Activated CD8-positive, alpha-beta memory T cell treated with anti-CD3 and anti-CD28 coated beads for 24 hours (primary cell): ENCODE measurements around the gene SMIM31.

Experiments used
- DNase-seq: peaks from one replicate; pipeline ENCODE4 v3.0.0-alpha.2; 2020

Gene SMIM31

DNA sequence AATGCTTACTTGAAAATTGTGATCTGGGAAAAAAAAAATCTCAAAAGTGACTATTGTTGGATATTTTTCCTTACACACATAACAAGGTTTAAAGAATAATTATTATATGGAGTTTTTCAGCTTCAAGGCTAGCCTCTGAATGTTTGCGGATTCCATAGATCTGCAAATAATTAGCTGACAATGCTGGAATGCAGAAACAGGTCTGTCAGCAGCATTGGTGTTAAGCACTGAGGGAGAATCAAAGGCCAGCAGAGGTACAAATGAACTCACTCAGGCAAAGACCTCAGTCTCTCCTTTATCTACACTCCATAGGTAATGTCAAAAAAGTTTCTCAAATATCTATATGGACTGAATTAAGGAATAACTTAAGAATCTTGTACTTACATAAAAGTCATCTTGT, 35.1 kb downstream of the SMIM31 start:
- no peak for DNase-seq

DNA sequence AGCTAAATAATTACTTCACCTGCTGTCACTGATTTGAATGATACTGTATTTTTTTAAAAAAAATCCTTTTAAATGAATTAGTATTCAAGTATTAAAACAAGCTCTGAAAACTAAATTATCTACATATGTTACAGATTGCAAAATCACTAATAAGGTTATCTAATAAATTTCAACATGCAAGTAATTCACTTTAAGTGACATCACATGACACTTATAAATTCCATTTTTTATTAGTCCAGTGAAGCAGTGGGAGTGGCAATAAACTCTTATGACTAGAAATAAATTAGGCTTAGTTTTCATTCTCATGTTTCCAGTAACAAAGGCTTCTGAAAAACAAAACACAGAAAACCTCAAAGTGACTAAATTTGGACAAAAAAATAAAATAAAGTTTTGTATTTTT, 36.3 kb downstream of the SMIM31 start:
- DNase-seq = no peak

DNA sequence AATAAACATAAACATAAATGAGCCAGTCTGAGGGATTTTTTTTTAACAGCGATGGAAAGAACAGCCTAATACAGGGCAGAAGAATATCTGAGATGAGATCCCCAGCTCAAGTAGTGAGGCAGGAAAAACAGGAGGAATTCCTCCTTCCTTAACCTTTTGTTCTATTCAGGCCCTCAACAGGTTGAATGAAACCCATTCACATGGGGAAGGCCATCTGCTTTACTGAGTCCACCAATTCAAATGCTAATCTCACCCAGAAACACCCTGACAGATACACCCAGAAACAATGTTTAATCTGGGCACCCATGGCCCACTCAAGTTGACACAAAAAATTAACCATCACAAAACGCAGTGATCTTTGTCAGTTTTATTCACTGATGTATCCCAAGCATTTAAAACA, 45.5 kb downstream of the SMIM31 start:
- DNase-seq = no peak

DNA sequence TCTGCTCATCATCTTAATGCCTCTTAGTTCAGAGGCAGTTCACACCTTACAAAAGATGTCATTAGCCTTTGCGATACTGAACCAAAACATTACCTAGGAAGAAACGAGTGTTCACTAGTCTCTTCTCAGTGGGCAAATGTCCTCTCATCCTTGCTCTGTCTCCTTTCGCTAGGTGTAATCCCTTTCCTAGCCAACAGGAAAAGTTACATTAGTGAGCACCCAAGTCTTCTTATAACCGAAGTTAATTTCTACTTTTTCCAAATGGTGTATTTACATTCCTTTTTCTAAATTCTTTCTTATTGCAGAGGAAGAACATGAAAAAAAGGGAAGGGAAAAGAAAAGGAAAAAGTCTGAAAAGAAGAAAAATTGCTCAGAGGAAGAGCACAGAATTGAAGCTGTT, 46.9 kb downstream of the SMIM31 start:
- DNase-seq = no peak

DNA sequence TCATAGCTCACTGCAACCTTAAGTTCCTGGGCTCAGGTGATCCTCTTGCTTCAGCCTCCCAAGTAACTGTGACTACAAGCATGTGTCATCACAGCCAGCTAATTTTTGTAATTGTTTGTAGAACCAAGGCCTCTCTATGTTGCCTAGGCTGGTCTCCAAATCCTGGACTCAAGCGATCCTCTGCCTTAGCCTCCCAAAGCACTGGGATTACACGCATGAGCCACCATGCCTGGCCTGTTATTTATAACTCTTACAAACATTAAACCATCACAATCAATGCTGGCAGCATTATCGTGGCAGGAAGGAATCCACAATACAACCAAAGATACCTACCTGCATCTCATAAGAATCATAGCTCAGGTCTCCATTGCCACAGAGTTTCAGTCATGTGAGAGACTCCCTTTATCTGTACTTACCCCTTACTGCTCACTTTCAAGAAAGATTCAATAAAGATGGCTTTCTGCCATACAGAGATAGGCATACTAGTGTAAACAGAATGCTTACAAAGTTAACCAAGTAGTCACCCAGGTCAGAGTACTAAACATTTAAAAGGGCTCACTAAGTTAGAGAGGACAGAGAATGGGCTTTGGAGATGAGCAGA, 48.5 kb downstream of the SMIM31 start:
- DNase-seq = no peak

DNA sequence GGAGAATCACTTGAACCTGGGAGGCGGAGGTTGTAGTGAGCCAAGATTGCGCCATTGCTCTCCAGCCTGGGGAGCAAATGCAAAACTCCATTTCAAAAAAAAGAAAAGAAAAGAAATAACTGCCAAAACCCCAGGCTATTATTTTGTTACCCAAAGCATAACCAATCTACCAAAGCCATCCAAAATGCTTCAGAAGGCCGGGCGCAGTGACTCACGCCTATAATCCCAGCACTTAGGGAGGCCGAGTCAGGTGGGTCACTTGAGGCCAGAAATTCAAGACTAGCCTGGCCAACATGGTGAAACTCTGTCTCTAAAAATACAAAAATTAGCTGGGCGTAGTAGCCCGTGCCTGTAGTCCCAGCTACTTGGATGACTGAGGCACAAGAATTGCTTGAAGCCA, 49.8 kb downstream of the SMIM31 start:
- no peak for DNase-seq

DNA sequence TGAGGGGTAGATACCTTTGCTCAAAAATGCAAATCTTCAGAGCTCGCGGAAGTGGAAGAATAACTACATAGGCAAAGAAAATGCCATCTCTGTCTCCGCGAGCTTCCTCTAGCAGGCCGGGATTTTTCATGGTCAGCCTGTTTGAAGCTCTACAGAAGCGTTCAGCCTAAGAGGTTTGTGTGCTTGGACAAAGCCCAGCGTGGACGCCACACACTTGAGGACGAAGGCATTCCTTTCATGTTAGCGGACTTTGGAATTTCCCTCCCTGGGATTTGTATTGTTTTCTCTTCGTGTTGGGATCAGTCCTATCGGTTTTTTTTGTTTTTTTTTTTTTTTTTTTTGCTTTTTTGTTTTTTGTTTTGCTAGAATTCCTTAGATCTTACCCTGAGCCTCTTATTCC, 53.7 kb downstream of the SMIM31 start:
- DNase-seq = no peak

DNA sequence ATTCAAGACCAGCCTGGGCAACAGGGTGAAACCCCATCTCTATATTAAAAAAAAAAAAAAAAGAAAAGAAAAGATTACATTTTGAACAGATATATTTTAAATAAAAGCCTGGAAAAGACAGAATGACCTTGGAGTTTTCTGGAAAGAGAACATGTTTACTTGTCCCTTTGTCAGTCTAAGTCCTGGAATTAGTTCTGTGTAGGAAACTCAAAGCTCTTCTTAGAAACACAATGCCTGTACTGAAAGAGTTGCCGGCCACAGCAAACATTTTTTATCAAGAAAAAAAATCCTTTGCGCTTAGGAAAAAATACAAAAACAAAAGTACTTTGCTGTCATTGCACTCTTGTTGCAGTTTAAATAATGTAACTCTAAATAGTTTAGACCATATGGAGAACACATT, 59.6 kb downstream of the SMIM31 start:
- DNase-seq = no peak

DNA sequence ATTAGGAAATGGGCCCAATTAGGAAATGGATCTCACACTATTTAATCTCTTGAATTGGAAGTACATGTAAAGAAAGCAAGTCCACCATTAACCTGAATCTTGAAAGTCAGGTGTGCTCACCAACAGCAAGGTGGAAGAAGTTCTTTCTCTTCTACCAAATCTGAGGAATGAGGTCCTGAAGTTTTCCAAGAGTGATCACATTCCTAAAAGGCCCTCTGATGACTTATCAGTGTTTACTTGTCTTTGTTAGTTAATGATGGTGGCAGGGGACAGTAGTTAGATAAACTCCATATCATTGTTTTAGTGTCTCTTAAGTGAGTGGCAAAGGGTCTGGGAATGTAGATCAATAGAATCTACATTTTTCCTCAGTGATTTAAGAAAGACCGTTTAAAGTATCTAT, 61.8 kb downstream of the SMIM31 start:
- no peak for DNase-seq

DNA sequence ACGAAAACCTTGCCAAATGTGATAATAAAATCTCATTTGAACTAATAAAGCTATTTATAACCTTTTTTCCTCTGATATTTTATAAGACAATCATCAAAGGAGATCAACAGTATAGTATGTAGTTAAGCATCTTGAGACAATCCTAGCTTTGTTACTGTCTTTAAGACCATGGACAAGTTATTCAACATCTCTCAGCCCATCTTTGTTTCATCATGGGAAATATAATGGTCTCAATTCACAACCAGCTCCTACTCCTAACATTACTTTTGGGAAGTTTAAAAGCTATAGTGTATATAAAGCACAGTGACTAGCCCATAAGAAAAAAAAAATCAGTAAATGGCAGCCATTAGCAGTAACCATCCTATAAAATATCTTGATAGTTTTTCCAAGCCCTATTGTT, 65.4 kb downstream of the SMIM31 start:
- no peak for DNase-seq

DNA sequence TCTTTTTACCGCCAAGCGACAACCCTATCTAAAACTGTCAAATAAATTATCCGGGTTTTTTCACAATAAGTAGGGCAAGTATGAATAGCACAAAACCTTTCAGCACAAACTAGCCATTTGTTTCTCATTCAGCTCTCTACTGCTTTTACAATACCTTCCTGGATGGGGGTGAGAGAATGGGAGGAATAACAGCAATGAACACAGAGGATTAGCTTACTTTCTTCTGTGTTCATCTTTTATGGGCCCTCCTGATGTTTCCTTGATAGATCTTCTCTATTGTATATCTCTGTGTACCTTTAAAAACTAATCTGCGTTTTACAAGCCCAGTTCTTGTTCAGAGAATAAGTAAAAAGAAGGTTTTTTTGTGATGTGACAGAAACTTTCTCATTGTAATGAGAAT, 67.8 kb downstream of the SMIM31 start:
- DNase-seq = no peak

DNA sequence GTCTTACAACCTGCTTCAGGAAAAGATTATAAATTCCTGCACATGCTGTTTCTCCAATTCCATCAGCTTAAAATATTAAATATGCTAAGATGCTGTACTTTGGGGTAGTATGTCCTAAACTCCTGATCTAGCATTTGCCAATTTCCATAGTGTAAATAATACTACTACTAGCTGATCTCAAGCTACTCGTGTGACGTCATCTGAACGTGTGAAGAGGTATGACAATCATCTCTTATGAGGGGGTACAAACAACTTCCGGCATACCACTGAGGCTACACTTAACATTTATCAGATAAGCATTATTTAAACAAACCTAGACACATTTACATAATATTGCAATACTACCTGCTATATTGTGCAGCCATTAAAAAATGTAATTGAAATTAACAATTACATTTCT, 70.7 kb downstream of the SMIM31 start:
- no peak for DNase-seq

DNA sequence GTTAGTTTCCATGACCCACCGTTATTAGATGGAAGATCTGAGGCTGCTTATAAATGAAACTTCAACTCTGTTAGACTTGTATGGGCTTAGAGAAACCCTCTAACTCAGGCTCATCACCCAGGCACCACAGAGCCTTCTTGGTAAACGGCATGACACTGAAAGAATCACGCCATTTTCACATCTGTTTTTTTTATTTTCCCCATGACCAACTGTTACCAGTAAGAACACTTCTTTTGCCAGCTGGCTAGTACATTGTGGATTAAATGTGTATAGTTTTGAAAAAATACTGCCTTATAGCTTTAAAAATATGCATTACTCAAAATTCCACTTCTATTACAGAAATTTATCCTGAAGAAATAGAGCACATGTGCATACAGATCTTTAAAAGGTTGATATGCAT, 75.0 kb downstream of the SMIM31 start:
- no peak for DNase-seq

DNA sequence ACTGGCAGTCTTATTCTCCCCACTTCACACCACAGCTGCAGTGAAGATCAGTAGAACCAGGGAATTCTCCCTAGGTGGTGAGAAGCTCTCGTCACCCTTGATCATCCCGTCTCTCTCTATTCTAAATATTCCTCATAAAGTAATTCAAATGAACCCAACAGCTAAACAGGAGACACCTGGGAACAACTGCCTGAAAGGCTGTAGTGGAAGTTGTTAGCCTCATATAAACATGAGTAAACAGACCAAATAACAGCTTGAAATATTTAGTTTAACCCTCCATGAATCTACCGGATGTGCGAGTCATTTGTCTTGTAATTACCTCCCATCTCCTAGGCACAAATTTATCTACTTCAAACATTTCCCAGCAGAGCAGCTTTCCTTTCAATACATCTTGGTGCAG, 92.6 kb downstream of the SMIM31 start:
- DNase-seq = no peak

DNA sequence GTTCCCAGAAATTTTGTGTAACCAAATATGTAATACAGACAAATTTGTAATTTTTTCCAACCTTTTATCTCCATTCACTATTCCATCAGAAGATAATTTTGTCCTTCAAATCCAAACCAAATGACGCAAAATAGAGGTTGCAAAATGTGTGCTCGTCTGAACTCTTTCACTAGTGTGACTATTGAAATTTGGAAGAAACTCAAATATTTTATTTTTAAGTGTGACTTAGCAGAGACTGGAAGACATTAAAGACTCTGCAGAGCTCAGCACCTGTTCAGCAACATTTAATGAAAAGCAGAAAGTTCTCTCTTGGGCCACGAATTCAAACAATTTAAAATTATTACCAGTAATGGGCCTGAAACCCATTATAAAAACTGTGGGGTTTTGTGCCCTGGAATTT, 93.1 kb downstream of the SMIM31 start:
- DNase-seq = no peak

DNA sequence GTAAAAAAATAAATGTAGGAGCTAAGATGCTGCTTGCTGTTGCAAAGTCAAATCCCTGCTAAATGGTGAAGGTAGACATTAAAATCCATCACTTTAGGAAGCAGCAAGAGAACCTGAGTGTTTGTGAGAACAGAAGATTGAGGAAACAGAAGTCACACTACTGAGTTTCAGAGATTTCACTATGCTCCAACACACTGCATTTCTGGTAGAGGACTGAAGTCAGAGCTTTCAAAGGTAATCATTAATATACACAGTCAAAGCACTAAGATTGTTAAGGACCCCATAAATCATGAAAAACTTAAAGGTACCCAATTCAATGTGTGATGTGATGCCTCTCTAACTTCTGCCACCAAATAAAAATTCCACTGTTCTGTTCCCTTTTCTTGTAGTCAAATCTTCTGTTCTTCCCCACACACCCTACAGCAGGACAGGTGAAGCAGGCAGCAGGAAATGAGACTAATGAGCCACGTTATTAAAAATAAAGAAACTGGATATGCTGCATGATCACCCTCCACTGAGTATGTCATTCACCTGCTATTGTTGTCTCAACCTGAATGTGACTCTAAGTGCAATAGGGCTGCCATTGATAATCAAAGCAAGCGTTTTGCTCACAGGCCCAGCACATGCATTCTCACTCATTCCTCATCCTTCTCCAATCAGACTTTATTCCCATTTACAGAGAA, 94.2 kb downstream of the SMIM31 start:
- DNase-seq = no peak
